GM12865 (cell line): Measurements from ENCODE around the gene SP140L.

Experiments used
- DNase-seq: peaks from one replicate; pipeline ENCODE4 v3.0.0; 2010; ENCODE audit warnings: low read depth
- H3K4me3 ChIP-seq: 2 replicates; pipeline ENCODE4 v1.5.1; 2011; ENCODE audit warnings: mild to moderate bottlenecking, low read depth, low read length, control low read depth
- TF ChIP-seq, protein P1 (sequence below): IDR thresholded peaks from 2 replicates; pipeline ENCODE4 v1.5.1; 2011; ENCODE audit warnings: low read length, control low read depth, low read depth, inconsistent platforms; ENCODE audit not compliant: insufficient read depth; ENCODE audit errors: missing control alignments

SP140L gene

DNA sequence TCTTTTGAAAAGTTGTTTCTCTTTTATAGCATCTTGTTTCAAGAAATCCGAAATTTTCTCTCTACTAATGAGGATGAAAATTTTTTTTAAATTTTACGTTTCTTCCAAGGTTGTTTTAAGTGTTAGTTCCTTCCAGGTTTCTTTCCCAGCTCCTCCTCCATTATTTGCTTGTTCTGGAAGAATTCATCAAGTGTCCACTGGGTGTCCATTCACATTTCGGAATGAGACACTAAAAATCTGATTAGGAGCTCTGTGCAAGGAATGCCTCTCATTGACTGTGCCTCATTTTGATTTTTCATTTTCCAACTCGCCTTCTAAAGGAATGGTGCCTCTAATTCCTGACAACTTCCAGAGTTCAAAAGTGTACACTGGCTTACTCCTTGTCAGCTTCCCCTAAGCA lies 95.2 kb downstream of the SP140L start:
- TF ChIP-seq, protein P1, sequence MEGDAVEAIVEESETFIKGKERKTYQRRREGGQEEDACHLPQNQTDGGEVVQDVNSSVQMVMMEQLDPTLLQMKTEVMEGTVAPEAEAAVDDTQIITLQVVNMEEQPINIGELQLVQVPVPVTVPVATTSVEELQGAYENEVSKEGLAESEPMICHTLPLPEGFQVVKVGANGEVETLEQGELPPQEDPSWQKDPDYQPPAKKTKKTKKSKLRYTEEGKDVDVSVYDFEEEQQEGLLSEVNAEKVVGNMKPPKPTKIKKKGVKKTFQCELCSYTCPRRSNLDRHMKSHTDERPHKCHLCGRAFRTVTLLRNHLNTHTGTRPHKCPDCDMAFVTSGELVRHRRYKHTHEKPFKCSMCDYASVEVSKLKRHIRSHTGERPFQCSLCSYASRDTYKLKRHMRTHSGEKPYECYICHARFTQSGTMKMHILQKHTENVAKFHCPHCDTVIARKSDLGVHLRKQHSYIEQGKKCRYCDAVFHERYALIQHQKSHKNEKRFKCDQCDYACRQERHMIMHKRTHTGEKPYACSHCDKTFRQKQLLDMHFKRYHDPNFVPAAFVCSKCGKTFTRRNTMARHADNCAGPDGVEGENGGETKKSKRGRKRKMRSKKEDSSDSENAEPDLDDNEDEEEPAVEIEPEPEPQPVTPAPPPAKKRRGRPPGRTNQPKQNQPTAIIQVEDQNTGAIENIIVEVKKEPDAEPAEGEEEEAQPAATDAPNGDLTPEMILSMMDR = no peak
- no peak for DNase-seq
- no peak overlapping the region for H3K4me3 ChIP-seq

DNA sequence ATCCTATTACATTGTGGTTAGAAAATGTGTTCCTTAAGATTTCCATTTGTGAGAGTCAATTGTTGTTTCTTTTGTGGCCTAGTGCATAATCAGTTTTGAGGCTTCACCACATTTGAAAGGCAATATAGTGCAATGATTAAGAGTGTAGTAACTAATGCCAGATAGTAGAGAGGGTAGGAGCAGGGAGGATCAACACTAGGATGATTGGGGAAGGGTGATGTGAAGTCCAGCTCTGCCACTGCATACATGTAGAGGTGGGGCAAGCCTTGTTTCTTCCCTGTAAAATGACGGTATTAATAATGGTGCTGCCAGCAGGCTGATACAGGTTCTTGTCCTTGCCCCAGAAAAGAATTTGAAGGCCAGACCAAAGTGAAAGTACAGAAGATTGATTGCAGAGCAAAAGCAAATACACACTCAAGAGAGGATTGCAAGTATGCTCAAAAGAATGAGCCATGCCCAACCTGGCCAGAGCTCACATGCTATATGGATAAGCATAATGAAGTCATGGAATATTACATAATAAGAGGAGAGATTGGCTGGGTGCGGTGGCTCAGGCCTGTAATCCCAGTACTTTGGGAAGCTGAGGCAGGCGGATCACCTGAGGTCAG lies 97.0 kb downstream of the SP140L start:
- no peak for DNase-seq
- TF ChIP-seq, protein P1 = no peak
- peak overlapping the region; percentile 1 for H3K4me3 ChIP-seq

DNA sequence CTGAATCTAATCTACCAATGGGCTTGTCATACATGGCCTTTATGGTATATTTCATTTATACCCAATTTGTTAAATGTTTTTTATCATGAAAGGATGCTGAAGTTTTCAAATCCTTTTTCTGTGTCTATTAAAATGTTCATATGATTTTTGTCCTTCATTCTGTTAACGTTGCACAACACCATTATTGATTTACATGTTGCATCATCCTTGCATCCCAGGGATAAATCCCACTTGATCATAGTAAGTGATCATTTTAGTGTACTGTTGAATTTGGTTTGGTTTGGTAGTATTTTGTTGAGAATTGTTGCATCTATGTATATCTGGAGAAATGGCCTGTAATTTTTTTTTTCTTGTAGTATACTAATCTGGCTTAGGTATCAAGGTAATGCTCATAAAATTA lies 98.4 kb downstream of the SP140L start:
- TF ChIP-seq, protein P1 = no peak
- DNase-seq = no peak
- H3K4me3 ChIP-seq = no peak overlapping the region

DNA sequence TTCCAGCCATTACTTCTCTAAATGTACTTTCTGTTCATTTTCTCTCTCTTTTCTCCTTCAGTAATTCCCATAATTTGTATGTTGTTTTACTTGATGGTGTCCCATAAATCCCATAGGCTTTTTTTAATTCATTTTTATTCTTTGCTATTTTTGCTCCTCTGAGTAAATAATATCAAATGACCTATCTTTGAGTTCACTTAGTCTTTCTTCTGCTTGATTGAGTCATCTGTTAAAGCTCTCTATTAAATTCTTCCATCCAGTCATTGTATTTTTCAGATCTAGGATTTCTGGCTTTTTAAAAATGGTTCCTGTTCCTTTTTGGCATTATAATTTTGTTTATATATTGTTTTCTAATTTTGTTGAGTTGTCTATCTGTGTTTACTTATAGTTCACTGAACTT lies 102.5 kb downstream of the SP140L start:
- no peak overlapping the region for H3K4me3 ChIP-seq
- TF ChIP-seq, protein P1 = no peak
- no peak for DNase-seq

DNA sequence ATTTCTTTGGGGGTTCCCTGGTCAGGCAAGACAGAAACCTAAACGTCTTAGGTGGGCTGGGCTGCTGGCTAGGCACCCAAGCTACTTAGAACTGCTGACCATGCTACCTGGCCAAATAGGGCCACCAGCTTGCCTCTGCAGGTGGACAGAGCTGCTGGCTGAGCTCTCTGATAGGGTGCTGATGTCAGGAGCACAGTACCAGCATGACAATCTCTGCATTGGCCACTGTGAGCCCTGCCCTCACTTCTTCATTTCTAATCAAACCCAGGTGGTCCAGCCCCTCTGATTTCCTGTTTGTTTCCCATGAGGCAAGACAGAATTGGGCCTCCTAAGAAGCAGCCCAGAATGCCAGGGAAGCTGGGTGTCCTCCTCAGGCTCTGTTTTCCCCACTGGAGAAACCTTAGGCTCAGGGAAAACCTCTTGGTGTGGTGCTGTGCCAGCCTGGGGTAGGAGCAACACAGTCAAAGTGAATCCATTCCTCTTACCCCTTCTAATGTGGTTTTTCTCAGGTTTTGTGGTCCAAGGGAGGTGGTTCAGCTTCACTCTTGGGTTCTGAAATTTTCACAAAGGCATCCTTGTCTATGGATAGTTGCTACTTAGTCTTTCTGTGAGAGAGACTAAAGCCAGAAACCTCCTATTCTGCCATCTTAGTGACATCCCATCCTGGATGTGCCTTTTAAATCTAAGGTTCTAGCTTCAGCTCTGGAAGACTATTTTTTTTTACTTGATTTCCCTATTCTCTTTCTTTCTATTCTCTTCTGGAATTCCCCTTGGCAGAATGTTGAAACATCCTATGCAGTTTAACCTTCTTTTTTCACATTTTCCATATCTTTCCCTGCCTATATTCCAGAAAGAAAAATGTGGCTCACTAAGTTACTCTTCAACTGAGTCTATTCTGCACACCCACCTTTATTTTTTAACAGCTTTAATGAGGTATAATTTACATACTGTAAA lies 104.2 kb downstream of the SP140L start:
- no peak overlapping the region for H3K4me3 ChIP-seq
- TF ChIP-seq, protein P1 = no peak
- DNase-seq = peak; percentile 29

DNA sequence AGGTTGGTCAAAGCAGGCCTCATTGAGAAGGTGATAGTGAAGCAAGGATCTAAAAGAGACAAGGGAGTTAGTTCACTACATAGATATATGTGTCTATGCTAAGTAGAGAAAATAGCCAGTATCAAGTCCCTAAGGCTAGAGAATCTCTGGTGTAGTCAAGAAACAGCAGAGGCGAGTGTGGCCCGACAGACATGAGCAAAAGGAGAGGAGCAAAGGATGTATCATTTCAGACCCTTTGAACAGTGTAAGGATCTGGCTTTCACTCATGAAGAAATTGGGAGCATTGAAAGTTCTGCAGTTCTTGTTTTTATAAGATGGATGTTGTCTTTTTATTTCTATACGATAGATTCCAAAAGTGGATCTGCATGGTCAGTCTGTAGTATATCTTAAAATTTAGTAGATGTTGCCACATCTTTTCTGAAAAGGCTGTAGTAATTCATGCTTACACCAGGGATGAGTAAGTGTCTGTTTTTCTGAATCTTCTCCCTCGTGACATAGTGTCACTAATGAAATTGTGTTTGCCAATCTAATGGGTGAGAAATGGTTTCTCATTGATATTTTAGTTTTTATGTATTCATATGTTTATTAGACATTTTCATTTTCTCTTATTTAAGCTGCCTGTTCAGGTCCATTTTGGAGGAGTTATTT lies 107.8 kb downstream of the SP140L start:
- H3K4me3 ChIP-seq = no peak overlapping the region
- TF ChIP-seq, protein P1 = no peak
- DNase-seq = no peak
